Upper lobe of left lung (tissue), 6 donors: Measurements from ENCODE around the gene VWA5B1. TPM values are rescaled to one million over a fixed set of nuclear protein-coding genes. Genes with fewer than 3 reads are reported as not detected.

Experiments used
- ATAC-seq, 2 donors: fragments of 200-7000 bp; cut with Tn5 transposase; one replicate each; pipeline ENCODE4 v1.9.1; 2022; ENCODE audit warnings: mild to moderate bottlenecking in 2 of 2, moderate library complexity in 2 of 2; ENCODE audit not compliant: low FRiP score in 2 of 2
- DNase-seq, 2 donors: peaks; one replicate each; pipeline ENCODE4 v3.0.0-alpha.2; 2019 to 2020
- H3K27ac ChIP-seq, 4 donors: fragments of 200-600 bp; sonication (generic); one replicate each; pipeline ENCODE4 v1.5.1; 2016 to 2019
- H3K27me3 ChIP-seq, 4 donors: fragments of 200-600 bp; sonication (generic); one replicate each; pipeline ENCODE4 v1.5.1; 2017 to 2019
- H3K36me3 ChIP-seq, 4 donors: fragments of 200-600 bp; sonication (generic); one replicate each; pipeline ENCODE4 v1.5.1; 2016 to 2019
- H3K4me1 ChIP-seq, 4 donors: fragments of 200-600 bp; sonication (generic); one replicate each; pipeline ENCODE4 v1.5.1; 2018 to 2019
- H3K4me3 ChIP-seq, 4 donors: fragments of 200-600 bp; sonication (generic); one replicate each; pipeline ENCODE4 v1.5.1; 2017 to 2019; ENCODE audit warnings: mild to moderate bottlenecking in 2 of 4, moderate library complexity in 1 of 4
- H3K9me3 ChIP-seq, 4 donors: fragments of 200-600 bp; sonication (generic); one replicate each; pipeline ENCODE4 v1.5.1; 2018 to 2019
- CTCF ChIP-seq, 6 experiments: fragments of 450-650 bp in 4 of 6; fragments of 200-600 bp in 2 of 6; sonication (generic) in 2 of 6; IDR thresholded peaks; one replicate each; pipeline ENCODE4 v1.5.1; 2016 to 2019; ENCODE audit warnings: antibody characterized with exemption in 6 of 6
- EP300 ChIP-seq, 4 donors: sonication (generic); formaldehyde crosslinking; IDR thresholded peaks; one replicate each; pipeline ENCODE4 v1.5.1; 2017; ENCODE audit warnings: antibody characterized with exemption in 4 of 4, control low read depth in 2 of 4
- POLR2A ChIP-seq, 4 donors: fragments of 450-650 bp; IDR thresholded peaks; one replicate each; pipeline ENCODE4 v1.5.1; 2016 to 2017; ENCODE audit warnings: antibody characterized with exemption in 4 of 4, mild to moderate bottlenecking in 2 of 4
- POLR2AphosphoS5 ChIP-seq, 2 donors: sonication (generic); formaldehyde crosslinking; IDR thresholded peaks; one replicate each; pipeline ENCODE4 v1.5.1; 2017; ENCODE audit warnings: antibody characterized with exemption in 2 of 2
- WGBS, 2 donors: methylation state at CpG; one replicate each; pipeline ENCODE4 v1.1.5; 2017 to 2018; 5-methylcytosine and 5-hydroxymethylcytosine counted together
- total RNA-seq, 6 donors: library from RNA; depleted of rRNA in 4 of 6; stranded (reverse); fragments of >200 nt in 4 of 6; gene quantifications; one replicate each; pipeline versions ENCODE4 v1.1.0 to v1.2.1, GENCODE V29; 2016 to 2021
- donor health status: DM: no; HTN: no; CAD: no; lungs with moderate emphysema.
- donor health status: DM: no; HTN: yes; CAD: no; lungs with severe emphysema.

The VWA5B1 gene
- total RNA-seq, 6 donors from 2014 or later: 0.14 to 0.77 (median 0.46) TPM; not detected in 3

DNA sequence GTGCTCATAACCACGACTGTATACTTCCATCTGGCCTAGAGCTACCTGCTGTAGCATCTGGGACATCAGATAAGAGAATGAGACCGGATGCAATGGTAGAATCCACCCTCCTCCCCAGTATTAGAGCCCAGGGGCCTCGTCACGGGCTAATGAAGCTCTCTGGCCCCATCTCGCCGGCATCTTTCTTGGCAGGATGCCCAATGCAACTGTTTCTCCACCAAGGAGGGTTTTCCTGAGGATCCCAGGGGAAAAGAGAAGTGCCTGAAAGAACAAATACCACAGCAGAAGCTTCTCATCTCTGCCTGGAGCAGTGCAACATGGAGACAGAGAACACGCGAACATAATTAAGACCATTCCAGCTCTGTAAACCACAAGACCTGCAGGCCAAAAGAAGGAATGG lies 80.0 kb downstream of the VWA5B1 start:
- H3K9me3 ChIP-seq: no peaks in the 10 kb centered on the region
- H3K4me3 ChIP-seq: no peak overlapping the region
- no peak overlapping the region for H3K27ac ChIP-seq
- peaks cover 0 to 18% (median 6%) of the 10 kb centered on the region in 4 donors for H3K27me3 ChIP-seq
- peaks cover 0 to 11% (median 2%) of the 10 kb centered on the region in 4 donors for H3K4me1 ChIP-seq
- ATAC-seq (no peak), DNase-seq (no peak)
- WGBS, 2 donors: 60 to 64% methylated on average over 8 of the region's 8 CpGs
- H3K36me3 ChIP-seq: no peaks in the 10 kb centered on the region
- TF ChIP-seq POLR2A (IDR thresholded peaks at IDR 0.05) (no peak), CTCF (IDR thresholded peaks at IDR 0.05) (no peak), POLR2AphosphoS5 (IDR thresholded peaks at IDR 0.05) (no peak), EP300 (IDR thresholded peaks at IDR 0.05) (no peak)

- Histone ChIP-seq H3K27ac (no peak overlapping the region), H3K4me1 (peaks cover 0 to 6% (median 2%) of the 10 kb centered on the region in 4 donors), H3K4me3 (no peak overlapping the region), H3K27me3 (peaks cover 0 to 11% (median 4%) of the 10 kb centered on the region in 4 donors), H3K9me3 (no peaks in the 10 kb centered on the region), H3K36me3 (no peaks in the 10 kb centered on the region)
- ATAC-seq: no peak
- WGBS, 2 donors: 25 to 35% methylated on average over 6 of the region's 6 CpGs
- DNase-seq: no peak
- no peak for TF ChIP-seq EP300 (IDR thresholded peaks at IDR 0.05)
- TF ChIP-seq CTCF (IDR thresholded peaks at IDR 0.05): no peak
- no peak for TF ChIP-seq POLR2AphosphoS5 (IDR thresholded peaks at IDR 0.05)
- TF ChIP-seq POLR2A (IDR thresholded peaks at IDR 0.05): no peak
These were observed 80.7 kb downstream of the VWA5B1 start for GRCh38 chr1:20371411-20371810.

DNA sequence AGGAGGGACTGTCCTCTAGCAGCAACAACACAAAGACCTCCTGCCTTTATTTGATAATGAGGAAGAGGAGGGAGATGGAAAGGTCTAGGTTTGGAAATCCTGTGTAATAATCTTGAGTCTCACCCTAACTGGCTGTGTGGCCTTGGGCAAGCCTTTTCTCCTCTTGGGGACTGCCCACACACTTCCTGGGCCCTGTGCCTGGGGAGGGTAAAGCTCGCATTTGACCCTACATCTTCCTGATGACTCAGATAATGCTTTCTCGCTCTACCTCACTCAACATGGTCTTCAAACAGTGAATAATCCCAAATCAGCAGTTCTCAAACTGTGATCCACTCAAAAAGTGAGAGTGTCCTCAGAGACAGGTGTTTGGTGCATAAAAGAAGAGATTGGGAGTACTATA lies 81.2 kb downstream of the VWA5B1 start:
- Histone ChIP-seq H3K27ac (no peak overlapping the region), H3K4me3 (no peak overlapping the region), H3K27me3 (peaks cover 0 to 7% (median 2%) of the 10 kb centered on the region in 4 donors), H3K9me3 (no peaks in the 10 kb centered on the region), H3K36me3 (no peaks in the 10 kb centered on the region), H3K4me1 (peaks cover 0 to 2% (median 0%) of the 10 kb centered on the region in 4 donors)
- ATAC-seq (no peak), DNase-seq (no peak)
- no peak for TF ChIP-seq POLR2A (IDR thresholded peaks at IDR 0.05)
- 31 to 47% methylated on average over 2 of the region's 2 CpGs for WGBS, 2 donors

GRCh38 chr1:20372676-20373075 lies 82.0 kb downstream of the VWA5B1 start:
- DNase-seq: no peak

DNA sequence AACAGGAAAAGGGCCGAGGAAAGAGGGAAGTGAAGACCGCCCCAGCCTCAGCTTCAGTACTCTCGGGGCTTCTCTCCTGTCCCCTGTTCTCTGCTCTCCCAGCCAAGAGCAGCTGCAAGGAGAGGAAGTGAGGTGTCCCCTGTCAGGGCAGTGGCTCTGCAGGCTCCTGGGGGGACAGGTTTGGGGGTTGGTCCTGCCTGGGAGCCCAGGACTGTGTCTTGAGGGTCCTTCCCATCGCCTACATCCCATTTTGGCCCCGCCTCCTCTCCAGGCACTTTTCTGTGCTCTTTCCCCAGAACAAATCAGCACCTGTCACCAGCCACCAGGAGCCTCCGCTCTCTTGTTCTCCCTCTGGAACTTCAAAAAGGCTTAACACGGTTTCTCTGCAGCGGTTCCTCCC lies 82.6 kb downstream of the VWA5B1 start:
- no peaks in the 10 kb centered on the region for H3K27me3 ChIP-seq

More at GRCh38 chr1:20372676-20373075, 82.0 kb downstream of the VWA5B1 start:
- Histone ChIP-seq H3K4me1 (no peaks in the 10 kb centered on the region), H3K27me3 (no peaks in the 10 kb centered on the region), H3K9me3 (no peaks in the 10 kb centered on the region), H3K27ac (no peak overlapping the region), H3K4me3 (no peak overlapping the region), H3K36me3 (no peaks in the 10 kb centered on the region)
- 67 to 70% methylated on average over 4 of the region's 4 CpGs for WGBS, 2 donors
- no peak for ATAC-seq
- TF ChIP-seq POLR2A (IDR thresholded peaks at IDR 0.05) (no peak), CTCF (IDR thresholded peaks at IDR 0.05) (no peak), EP300 (IDR thresholded peaks at IDR 0.05) (no peak), POLR2AphosphoS5 (IDR thresholded peaks at IDR 0.05) (no peak)

More for the DNA sequence above, 82.6 kb downstream of the VWA5B1 start:
- TF ChIP-seq POLR2A (IDR thresholded peaks at IDR 0.05) (no peak), EP300 (IDR thresholded peaks at IDR 0.05) (no peak), CTCF (IDR thresholded peaks at IDR 0.05) (no peak), POLR2AphosphoS5 (IDR thresholded peaks at IDR 0.05) (no peak)
- Histone ChIP-seq H3K36me3 (no peaks in the 10 kb centered on the region), H3K27ac (no peak overlapping the region), H3K9me3 (no peaks in the 10 kb centered on the region), H3K4me1 (no peaks in the 10 kb centered on the region), H3K4me3 (no peak overlapping the region)
- ATAC-seq: no peak
- DNase-seq: no peak
- 29 to 38% methylated on average over 8 of the region's 8 CpGs for WGBS, 2 donors
